ENCODE data around the gene CHD3. TPM values are rescaled to one million over a fixed set of nuclear protein-coding genes. Genes with fewer than 3 reads are reported as not detected.

Gene CHD3
- total and polyA plus RNA-seq, 10 of the 15 experiments (the other 5 are each of a cell fraction or from before 2014, with no cell fraction given) = 1.4 to 86.8 (median 39.1) TPM

DNA sequence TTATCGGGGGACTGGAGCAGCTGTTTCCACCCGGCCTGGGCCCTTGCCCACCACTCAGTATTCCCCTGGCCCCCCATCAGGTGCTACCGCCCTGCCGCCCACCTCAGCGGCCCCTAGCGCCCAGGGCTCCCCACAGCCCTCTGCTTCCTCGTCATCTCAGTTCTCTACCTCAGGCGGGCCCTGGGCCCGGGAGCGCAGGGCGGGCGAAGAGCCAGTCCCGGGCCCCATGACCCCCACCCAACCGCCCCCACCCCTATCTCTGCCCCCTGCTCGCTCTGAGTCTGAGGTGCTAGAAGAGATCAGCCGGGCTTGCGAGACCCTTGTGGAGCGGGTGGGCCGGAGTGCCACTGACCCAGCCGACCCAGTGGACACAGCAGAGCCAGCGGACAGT lies 39.9 kb upstream of the CHD3 start (continued):
- TF ChIP-seq, protein P1, sequence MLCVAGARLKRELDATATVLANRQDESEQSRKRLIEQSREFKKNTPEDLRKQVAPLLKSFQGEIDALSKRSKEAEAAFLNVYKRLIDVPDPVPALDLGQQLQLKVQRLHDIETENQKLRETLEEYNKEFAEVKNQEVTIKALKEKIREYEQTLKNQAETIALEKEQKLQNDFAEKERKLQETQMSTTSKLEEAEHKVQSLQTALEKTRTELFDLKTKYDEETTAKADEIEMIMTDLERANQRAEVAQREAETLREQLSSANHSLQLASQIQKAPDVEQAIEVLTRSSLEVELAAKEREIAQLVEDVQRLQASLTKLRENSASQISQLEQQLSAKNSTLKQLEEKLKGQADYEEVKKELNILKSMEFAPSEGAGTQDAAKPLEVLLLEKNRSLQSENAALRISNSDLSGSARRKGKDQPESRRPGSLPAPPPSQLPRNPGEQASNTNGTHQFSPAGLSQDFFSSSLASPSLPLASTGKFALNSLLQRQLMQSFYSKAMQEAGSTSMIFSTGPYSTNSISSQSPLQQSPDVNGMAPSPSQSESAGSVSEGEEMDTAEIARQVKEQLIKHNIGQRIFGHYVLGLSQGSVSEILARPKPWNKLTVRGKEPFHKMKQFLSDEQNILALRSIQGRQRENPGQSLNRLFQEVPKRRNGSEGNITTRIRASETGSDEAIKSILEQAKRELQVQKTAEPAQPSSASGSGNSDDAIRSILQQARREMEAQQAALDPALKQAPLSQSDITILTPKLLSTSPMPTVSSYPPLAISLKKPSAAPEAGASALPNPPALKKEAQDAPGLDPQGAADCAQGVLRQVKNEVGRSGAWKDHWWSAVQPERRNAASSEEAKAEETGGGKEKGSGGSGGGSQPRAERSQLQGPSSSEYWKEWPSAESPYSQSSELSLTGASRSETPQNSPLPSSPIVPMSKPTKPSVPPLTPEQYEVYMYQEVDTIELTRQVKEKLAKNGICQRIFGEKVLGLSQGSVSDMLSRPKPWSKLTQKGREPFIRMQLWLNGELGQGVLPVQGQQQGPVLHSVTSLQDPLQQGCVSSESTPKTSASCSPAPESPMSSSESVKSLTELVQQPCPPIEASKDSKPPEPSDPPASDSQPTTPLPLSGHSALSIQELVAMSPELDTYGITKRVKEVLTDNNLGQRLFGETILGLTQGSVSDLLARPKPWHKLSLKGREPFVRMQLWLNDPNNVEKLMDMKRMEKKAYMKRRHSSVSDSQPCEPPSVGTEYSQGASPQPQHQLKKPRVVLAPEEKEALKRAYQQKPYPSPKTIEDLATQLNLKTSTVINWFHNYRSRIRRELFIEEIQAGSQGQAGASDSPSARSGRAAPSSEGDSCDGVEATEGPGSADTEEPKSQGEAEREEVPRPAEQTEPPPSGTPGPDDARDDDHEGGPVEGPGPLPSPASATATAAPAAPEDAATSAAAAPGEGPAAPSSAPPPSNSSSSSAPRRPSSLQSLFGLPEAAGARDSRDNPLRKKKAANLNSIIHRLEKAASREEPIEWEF (IDR thresholded peaks at IDR 0.05; ENCODE audit: insufficient replicate concordance, low read depth, low read length) = no peak
- TF ChIP-seq KAT2A (conservative IDR thresholded peaks at IDR 0.05; ENCODE audit: control insufficient read depth, low read depth, low read length) (no peak), ZNF622 (IDR thresholded peaks at IDR 0.05) (no peak), POU2F2 (IDR thresholded peaks at IDR 0.05; ENCODE audit: borderline replicate concordance, low read depth, low read length) (no peak), RCOR1 (conservative IDR thresholded peaks at IDR 0.05; ENCODE audit: low read depth, low read length) (no peak), YY1 (IDR thresholded peaks at IDR 0.05; ENCODE audit: low read depth, low read length) (no peak), RB1 (IDR thresholded peaks at IDR 0.05; ENCODE audit: borderline replicate concordance) (no peak)
- TF ChIP-seq, protein P2, sequence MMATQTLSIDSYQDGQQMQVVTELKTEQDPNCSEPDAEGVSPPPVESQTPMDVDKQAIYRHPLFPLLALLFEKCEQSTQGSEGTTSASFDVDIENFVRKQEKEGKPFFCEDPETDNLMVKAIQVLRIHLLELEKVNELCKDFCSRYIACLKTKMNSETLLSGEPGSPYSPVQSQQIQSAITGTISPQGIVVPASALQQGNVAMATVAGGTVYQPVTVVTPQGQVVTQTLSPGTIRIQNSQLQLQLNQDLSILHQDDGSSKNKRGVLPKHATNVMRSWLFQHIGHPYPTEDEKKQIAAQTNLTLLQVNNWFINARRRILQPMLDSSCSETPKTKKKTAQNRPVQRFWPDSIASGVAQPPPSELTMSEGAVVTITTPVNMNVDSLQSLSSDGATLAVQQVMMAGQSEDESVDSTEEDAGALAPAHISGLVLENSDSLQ (IDR thresholded peaks at IDR 0.05) = no peak

Data from GM12878 (cell line).